ENCODE data around the gene ATP2B2. TPM values are rescaled to one million over a fixed set of nuclear protein-coding genes. Genes with fewer than 3 reads are reported as not detected.

The ATP2B2 gene
- total RNA-seq, 2 experiments from 2014 or later = 0.06 TPM; not detected in 1

- Histone ChIP-seq H3K9me2 (ENCODE audit: insufficient read depth, low read length) (no peaks in the 10 kb centered on the region), H3K79me2 (ENCODE audit: insufficient read depth, low read depth, low read length) (no peaks in the 10 kb centered on the region), H2AFZ (ENCODE audit: low read length) (no peak overlapping the region), H3K36me3 (ENCODE audit: insufficient read depth, low read length) (no peaks in the 10 kb centered on the region), H3K4me3 (ENCODE audit: low read depth, low read length, poor library complexity, severe bottlenecking) (no peak overlapping the region), H3K4me2 (ENCODE audit: low read length) (no peak overlapping the region), H3K27ac (ENCODE audit: low read depth, low read length, poor library complexity, severe bottlenecking) (no peak overlapping the region), H3K9me3 (ENCODE audit: low read length) (no peaks in the 10 kb centered on the region), H4K20me1 (ENCODE audit: insufficient read depth, low read length) (no peaks in the 10 kb centered on the region), H3K4me1 (ENCODE audit: insufficient read depth, low read length, poor library complexity, severe bottlenecking) (no peaks in the 10 kb centered on the region)
- TF ChIP-seq CTCF (conservative IDR thresholded peaks at IDR 0.05; ENCODE audit: low read length) (no peak), EZH2phosphoT487 (IDR thresholded peaks at IDR 0.05; ENCODE audit: borderline replicate concordance, low read depth, low read length) (no peak)
- ChIA-PET POLR2A (no interaction called here), CTCF (ENCODE audit: unreplicated experiment) (no interaction called here)
- intact Hi-C loops (cut with micrococcal nuclease; ENCODE audit: unreplicated experiment) = no loop called here
- DNase-seq (ENCODE audit: low spot score) = no peak
- no TSS peak for BruUV-seq (replicated peaks)
These were observed 3.1 kb downstream of the ATP2B2 start for GRCh38 chr3:10502185-10502880.

GRCh38 chr3:10501664-10502052 is 3.7 kb downstream of the ATP2B2 start:
- no peaks in the 10 kb centered on the region for H4K20me1 ChIP-seq (ENCODE audit: insufficient read depth, low read length)
- H3K4me1 ChIP-seq (ENCODE audit: insufficient read depth, low read length, poor library complexity, severe bottlenecking) = no peaks in the 10 kb centered on the region
- POLR2A ChIA-PET = no interaction called here
- H3K36me3 ChIP-seq (ENCODE audit: insufficient read depth, low read length) = no peaks in the 10 kb centered on the region
- H3K9me2 ChIP-seq (ENCODE audit: insufficient read depth, low read length) = no peaks in the 10 kb centered on the region
- no peak for DNase-seq (ENCODE audit: low spot score)
- no peak overlapping the region for H2AFZ ChIP-seq (ENCODE audit: low read length)
- CTCF ChIA-PET (ENCODE audit: unreplicated experiment) = no interaction called here
- no peaks in the 10 kb centered on the region for H3K9me3 ChIP-seq (ENCODE audit: low read length)
- no peak overlapping the region for H3K27ac ChIP-seq (ENCODE audit: low read depth, low read length, poor library complexity, severe bottlenecking)
- intact Hi-C loops (cut with micrococcal nuclease; ENCODE audit: unreplicated experiment) = no loop called here
- BruUV-seq (replicated peaks) = no TSS peak
- no peak overlapping the region for H3K4me2 ChIP-seq (ENCODE audit: low read length)
- no peaks in the 10 kb centered on the region for H3K79me2 ChIP-seq (ENCODE audit: insufficient read depth, low read depth, low read length)
- no peak for TF ChIP-seq EZH2phosphoT487 (IDR thresholded peaks at IDR 0.05; ENCODE audit: borderline replicate concordance, low read depth, low read length)
- TF ChIP-seq CTCF (conservative IDR thresholded peaks at IDR 0.05; ENCODE audit: low read length) = no peak
- H3K4me3 ChIP-seq (ENCODE audit: low read depth, low read length, poor library complexity, severe bottlenecking) = no peak overlapping the region
